PC-3 (cell line): ENCODE measurements around the gene CD1B.

Experiments
- CTCF ChIP-seq: fragments of 300-600 bp; sonication (generic); conservative IDR thresholded peaks from 2 replicates; pipeline ENCODE4 v1.5.1; 2017; ENCODE audit warnings: antibody characterized with exemption, low read depth, mild to moderate bottlenecking, low read length
- EZH2 ChIP-seq: fragments of 300-600 bp; sonication (generic); IDR thresholded peaks from one replicate; pipeline ENCODE4 v1.6.1; 2017; ENCODE audit warnings: antibody characterized with exemption, mild to moderate bottlenecking, low read length; ENCODE audit not compliant: unreplicated experiment

GRCh38 chr1:158329300-158329699 lies 2.0 kb downstream of the CD1B start:
- TF ChIP-seq EZH2: no peak
- TF ChIP-seq CTCF: no peak
